ENCODE measurements around the gene RAD9A.

The RAD9A gene

DNA sequence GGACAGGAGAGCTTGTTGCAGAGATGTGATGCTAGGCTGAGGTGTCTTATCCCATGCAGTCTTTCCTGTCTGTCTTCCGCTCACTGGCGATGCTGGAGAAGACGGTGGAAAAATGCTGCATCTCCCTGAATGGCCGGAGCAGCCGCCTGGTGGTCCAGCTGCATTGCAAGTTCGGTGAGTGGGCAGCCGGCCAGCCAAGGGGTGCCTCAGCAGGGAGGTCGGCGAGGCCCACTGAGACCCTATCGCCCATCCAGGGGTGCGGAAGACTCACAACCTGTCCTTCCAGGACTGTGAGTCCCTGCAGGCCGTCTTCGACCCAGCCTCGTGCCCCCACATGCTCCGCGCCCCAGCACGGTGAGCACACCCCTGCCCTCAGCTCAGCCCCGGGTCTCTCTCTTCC lies 1.7 kb downstream of the RAD9A start:
- Histone ChIP-seq H3K27me3 (replicated peaks; ENCODE audit: insufficient read depth, low read length) (no peaks in the 10 kb centered on the region), H3K36me3 (replicated peaks; ENCODE audit: insufficient read depth, low read length) (no peaks in the 10 kb centered on the region), H3K4me2 (ENCODE audit: low read depth, low read length) (no peak overlapping the region), H3F3A (ENCODE audit: insufficient read depth, low read length) (peaks cover 19% of the 10 kb centered on the region), H3K9ac (ENCODE audit: low read length) (no peak overlapping the region), H3K9me3 (replicated peaks; ENCODE audit: insufficient read depth, low read length) (no peaks in the 10 kb centered on the region), H4K20me1 (ENCODE audit: insufficient read depth, low read length) (no peaks in the 10 kb centered on the region), H3K4me3 (ENCODE audit: low read length) (no peak overlapping the region), H3K9me2 (replicated peaks; ENCODE audit: insufficient read depth, low read length) (no peaks in the 10 kb centered on the region), H3K79me2 (ENCODE audit: low read length) (peaks cover 68% of the 10 kb centered on the region), H3K27ac (ENCODE audit: low read length) (no peak overlapping the region), H3K4me1 (ENCODE audit: low read length) (peaks cover 9% of the 10 kb centered on the region), H2AFZ (ENCODE audit: low read length) (no peak overlapping the region)
- TF ChIP-seq EZH2phosphoT487 (IDR thresholded peaks at IDR 0.05; ENCODE audit: low read length) (no peak), CTCF (IDR thresholded peaks at IDR 0.05; ENCODE audit: low read length) (no peak), EZH2 (optimal IDR thresholded peaks at IDR 0.05; ENCODE audit: low read depth, low read length) (no peak)
- DNase-seq, result no peak

- no peaks in the 10 kb centered on the region for H3K36me3 ChIP-seq (replicated peaks; ENCODE audit: insufficient read depth, low read length)
- no peak overlapping the region for H3K4me3 ChIP-seq (ENCODE audit: low read length)
- no peak overlapping the region for H2AFZ ChIP-seq (ENCODE audit: low read length)
- H3K4me2 ChIP-seq (ENCODE audit: low read depth, low read length), result no peak overlapping the region
- H3F3A ChIP-seq (ENCODE audit: insufficient read depth, low read length), result peaks cover 19% of the 10 kb centered on the region
- H3K4me1 ChIP-seq (ENCODE audit: low read length), result peaks cover 9% of the 10 kb centered on the region
- DNase-seq, result no peak
- no peaks in the 10 kb centered on the region for H3K9me2 ChIP-seq (replicated peaks; ENCODE audit: insufficient read depth, low read length)
- no peak overlapping the region for H3K9ac ChIP-seq (ENCODE audit: low read length)
- no peak overlapping the region for H3K27ac ChIP-seq (ENCODE audit: low read length)
- no peaks in the 10 kb centered on the region for H3K27me3 ChIP-seq (replicated peaks; ENCODE audit: insufficient read depth, low read length)
- no peak for TF ChIP-seq CTCF (IDR thresholded peaks at IDR 0.05; ENCODE audit: low read length)
- no peak for TF ChIP-seq EZH2phosphoT487 (IDR thresholded peaks at IDR 0.05; ENCODE audit: low read length)
- no peak for TF ChIP-seq EZH2 (optimal IDR thresholded peaks at IDR 0.05; ENCODE audit: low read depth, low read length)
- H3K79me2 ChIP-seq (ENCODE audit: low read length), result peaks cover 73% of the 10 kb centered on the region
- no peaks in the 10 kb centered on the region for H3K9me3 ChIP-seq (replicated peaks; ENCODE audit: insufficient read depth, low read length)
- H4K20me1 ChIP-seq (ENCODE audit: insufficient read depth, low read length), result no peaks in the 10 kb centered on the region
These were observed 2.2 kb downstream of the RAD9A start for GRCh38 chr11:67393990-67394389.

- Histone ChIP-seq H3K36me3 (replicated peaks; ENCODE audit: insufficient read depth, low read length) (no peaks in the 10 kb centered on the region), H4K20me1 (ENCODE audit: insufficient read depth, low read length) (no peaks in the 10 kb centered on the region), H3K4me3 (ENCODE audit: low read length) (no peak overlapping the region), H3K4me2 (ENCODE audit: low read depth, low read length) (no peak overlapping the region), H3K27ac (ENCODE audit: low read length) (no peak overlapping the region), H2AFZ (ENCODE audit: low read length) (no peak overlapping the region), H3K9ac (ENCODE audit: low read length) (no peak overlapping the region), H3K4me1 (ENCODE audit: low read length) (peaks cover 9% of the 10 kb centered on the region; the same call in 1 of the 2 replicates), H3K27me3 (replicated peaks; ENCODE audit: insufficient read depth, low read length) (no peaks in the 10 kb centered on the region), H3K9me2 (replicated peaks; ENCODE audit: insufficient read depth, low read length) (no peaks in the 10 kb centered on the region), H3K9me3 (replicated peaks; ENCODE audit: insufficient read depth, low read length) (no peaks in the 10 kb centered on the region), H3F3A (ENCODE audit: insufficient read depth, low read length) (peaks cover 14% of the 10 kb centered on the region), H3K79me2 (ENCODE audit: low read length) (peaks cover 85% of the 10 kb centered on the region)
- DNase-seq, result no peak
- TF ChIP-seq EZH2phosphoT487 (IDR thresholded peaks at IDR 0.05; ENCODE audit: low read length) (no peak), CTCF (IDR thresholded peaks at IDR 0.05; ENCODE audit: low read length) (no peak), EZH2 (optimal IDR thresholded peaks at IDR 0.05; ENCODE audit: low read depth, low read length) (no peak)
These were observed 3.9 kb downstream of the RAD9A start for GRCh38 chr11:67395555-67396258.
